ENCODE results near the gene TSHZ2. TPM values are rescaled to one million over a fixed set of nuclear protein-coding genes. Genes with fewer than 3 reads are reported as not detected.

Gene TSHZ2
- total RNA-seq, 1 donor from 2014 or later, result 10.1 TPM

- DNase-seq, result no peak
These were observed 57.9 kb downstream of the TSHZ2 start for GRCh38 chr20:53030061-53030460.

DNA sequence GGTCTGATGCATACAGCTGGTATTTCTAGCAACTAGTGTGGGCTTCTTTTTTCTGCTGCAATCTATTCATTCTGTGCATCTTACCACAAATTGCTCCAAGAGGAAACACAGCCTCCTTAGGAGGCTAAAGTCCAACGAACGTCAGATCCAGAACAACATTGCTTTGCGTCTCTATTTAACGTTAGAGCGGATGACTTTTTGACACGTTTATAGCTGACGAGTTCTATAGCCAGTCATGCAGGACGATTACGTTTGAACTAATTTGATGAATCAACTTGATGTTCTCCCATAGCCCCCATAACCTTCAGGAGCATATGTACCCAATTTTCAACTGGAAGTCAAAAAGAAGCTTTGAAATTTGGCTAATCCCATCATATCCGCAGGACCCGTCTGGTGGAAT, 59.9 kb downstream of the TSHZ2 start:
- no peak for DNase-seq

- DNase-seq, result peak; percentile 24
These were observed 60.3 kb downstream of the TSHZ2 start for GRCh38 chr20:53032478-53032932.

DNA sequence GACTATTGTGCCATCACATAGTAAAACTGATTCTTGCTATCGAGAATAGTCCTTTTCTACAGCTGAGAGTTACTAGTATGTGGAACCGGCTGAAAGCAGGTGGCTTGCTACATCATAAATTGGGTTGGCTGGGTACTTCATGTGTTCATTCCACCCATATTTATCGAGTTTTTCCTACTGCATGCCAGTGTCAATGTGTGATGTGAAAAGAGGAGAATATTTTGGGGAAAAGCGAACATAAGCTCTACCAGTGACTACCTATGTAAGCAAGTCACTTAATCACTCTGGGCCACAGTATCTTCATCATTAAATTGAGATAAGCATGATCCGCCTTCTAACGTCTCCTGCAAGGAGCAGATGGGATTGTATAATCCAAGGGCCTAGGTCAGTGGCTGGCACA, 61.0 kb downstream of the TSHZ2 start:
- DNase-seq, result no peak

- DNase-seq, result no peak
These were observed 62.7 kb downstream of the TSHZ2 start for GRCh38 chr20:53034899-53035298.

GRCh38 chr20:53036992-53037391, 64.8 kb downstream of the TSHZ2 start:
- no peak for DNase-seq

DNA sequence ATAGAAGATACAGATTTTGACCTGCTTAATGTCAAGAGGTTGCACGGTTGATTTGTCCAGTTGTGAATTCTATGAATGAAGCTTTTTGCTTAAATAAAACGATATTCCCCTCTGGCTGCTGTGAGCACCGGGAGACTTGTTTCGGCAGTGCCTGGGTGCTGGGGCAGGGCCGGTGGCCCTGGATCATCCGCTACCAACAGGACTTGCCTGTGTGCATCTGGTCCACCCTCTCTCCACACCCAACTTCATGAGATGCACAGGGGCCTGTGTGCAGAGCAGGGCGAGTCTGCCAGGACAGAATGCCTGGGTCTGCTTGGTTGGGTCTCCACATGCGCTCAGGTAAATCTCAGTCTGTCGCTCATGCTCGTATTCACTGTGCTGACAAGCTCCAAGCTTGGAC, 65.5 kb downstream of the TSHZ2 start:
- DNase-seq, result no peak

DNA sequence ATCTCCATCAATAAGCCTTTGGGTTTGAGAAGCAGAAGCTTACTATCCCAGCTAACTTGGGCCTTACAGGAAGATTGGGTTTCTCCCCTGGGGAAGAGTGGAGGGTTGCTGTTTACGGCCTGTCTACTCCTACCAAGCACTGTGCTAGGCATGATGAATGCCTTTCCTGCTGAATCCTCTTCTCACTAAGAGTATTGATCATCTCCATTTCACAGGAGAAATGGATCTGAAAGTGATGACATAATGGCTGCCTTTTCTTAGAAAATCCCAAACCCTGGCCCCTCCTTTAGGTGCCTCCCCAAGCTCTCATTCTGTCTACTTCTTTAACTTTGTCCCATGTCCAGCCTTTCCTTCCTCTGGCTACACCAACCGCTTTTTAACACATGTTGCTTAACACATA, 66.1 kb downstream of the TSHZ2 start:
- DNase-seq, result no peak

- DNase-seq, result no peak
These were observed 68.8 kb downstream of the TSHZ2 start for GRCh38 chr20:53040693-53041589.

GRCh38 chr20:53042521-53042920, 70.4 kb downstream of the TSHZ2 start:
- peak; percentile 38 for DNase-seq

- no peak for DNase-seq
These were observed 72.1 kb downstream of the TSHZ2 start for GRCh38 chr20:53044296-53044695.

DNA sequence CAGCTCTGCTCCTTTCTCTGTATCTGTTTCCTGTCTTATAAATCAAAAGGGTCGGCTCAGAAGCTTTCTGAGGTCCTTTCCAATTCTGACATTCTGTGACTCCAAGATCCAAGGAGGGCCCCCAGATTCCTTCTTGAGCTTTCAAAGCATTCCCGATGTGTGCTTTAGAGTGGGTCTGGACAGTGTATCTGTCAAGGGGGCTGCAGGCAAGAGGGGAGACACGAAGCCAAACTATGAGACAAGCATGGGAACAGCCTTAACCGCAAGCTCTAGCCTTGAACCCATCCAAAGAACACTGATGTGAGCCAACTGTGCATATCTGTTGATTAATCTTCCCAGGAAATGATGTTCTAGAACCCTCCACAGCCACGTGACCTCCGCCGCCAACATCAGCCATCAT, 73.8 kb downstream of the TSHZ2 start:
- no peak for DNase-seq

DNA sequence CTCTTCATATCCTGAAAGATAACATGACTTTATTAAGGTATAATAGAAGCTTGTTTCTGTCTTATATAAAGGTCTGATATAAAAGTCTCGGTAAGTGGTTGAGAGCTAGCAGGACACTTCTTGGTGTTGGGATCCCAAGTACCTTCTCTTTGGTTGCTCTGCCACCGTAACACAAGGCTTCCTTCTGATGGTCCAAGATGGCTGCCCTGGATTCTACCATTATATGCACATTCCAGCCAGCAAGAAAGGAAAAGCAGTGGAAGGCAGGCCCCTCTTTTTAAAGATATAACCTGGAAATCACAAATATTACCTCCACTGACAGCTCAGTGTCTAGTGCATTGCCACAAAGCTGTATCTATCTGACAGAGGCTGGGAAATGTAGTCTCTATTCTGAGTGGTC, 75.0 kb downstream of the TSHZ2 start:
- DNase-seq, result no peak

DNA sequence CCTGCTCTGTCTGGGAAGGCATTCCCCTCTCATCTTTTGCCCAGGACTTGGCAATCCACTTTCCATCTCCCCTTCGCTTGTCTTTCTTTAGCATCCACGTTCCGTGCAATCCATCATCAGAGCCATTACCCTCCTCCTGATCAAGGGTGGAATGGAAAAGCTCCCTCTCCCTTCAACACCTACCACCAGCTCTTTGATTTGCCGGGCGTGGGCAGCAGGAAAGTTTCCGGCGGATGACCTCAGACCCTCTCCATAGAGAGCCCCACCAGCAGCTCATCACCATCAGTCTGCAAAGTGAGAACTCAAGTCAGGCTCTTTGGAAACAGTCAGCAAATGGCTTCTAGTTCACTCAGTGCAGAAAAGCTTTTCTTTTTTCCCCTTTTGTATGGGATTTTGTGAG, 76.2 kb downstream of the TSHZ2 start:
- no peak for DNase-seq

GRCh38 chr20:53050338-53050737, 78.2 kb downstream of the TSHZ2 start:
- DNase-seq, result no peak

DNA sequence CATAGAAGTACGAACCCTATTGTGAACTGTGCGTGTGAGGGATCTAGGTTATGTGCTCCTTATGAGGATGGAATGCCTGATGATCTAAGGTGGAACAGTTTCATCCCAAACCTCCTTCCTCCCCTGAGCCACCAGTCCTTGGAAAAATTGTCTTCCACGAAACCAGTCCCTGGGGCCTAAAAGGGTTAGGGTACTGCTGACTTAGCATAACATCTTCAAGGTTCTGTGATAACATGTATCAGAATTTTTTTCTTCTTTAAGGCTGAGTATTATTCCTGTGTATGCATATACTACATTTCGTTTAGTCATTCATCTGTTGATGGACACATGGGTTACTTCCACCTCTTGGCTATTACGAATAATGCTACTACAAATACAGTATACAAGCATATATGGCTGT, 80.2 kb downstream of the TSHZ2 start:
- no peak for DNase-seq

DNA sequence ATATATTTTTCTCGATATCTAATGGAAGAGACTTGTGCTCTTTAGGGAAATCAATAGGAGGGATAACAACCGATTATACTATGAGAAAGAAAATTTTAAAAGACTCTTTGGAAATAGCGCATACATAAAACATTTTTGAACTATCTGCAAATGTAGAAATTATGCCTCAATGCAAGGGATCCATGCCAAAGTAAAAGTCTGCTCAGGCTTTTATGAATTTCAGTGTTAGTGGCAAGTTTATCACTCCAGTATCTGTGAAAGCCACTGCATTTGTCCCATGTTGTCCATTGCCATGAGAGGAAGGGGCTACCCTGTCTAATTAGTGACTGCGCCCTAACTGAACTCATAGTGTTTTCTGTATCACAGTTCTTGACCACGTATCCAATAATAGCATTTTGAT, 81.4 kb downstream of the TSHZ2 start:
- DNase-seq, result no peak

- DNase-seq, result no peak
These were observed 83.4 kb downstream of the TSHZ2 start for GRCh38 chr20:53055367-53056067.

- no peak for DNase-seq
These were observed 85.4 kb downstream of the TSHZ2 start for GRCh38 chr20:53057579-53057978.

DNA sequence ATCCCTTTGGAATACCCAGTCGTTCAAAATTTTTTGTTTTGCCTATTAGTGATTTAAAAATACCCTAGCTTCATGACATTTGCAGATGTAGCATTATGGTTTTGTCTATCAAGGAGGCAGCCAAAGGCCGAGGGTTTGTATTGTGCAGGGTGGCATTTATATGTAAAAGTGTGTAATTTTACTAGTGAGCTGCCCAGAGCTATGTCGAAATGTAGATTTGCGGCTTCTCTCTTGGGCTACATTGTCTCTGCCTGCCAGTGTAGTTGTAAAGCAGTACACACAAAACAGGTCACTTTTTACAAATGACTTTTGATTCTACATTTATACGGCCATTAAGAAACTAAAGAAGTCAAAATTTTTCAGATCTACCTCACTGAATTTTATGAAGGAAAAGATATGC, 87.7 kb downstream of the TSHZ2 start:
- no peak for DNase-seq

GRCh38 chr20:53061192-53062108, 89.3 kb downstream of the TSHZ2 start:
- no peak for DNase-seq

GRCh38 chr20:53064935-53065334, 92.8 kb downstream of the TSHZ2 start:
- no peak for DNase-seq

- DNase-seq, result no peak
These were observed 96.1 kb downstream of the TSHZ2 start for GRCh38 chr20:53068241-53068640.

Data from skin of body (tissue), 2 donors.